Measurements from ENCODE around the gene MYL5. TPM values are rescaled to one million over a fixed set of nuclear protein-coding genes. Genes with fewer than 3 reads are reported as not detected.

MYL5 gene
- total RNA-seq, 4 donors from 2014 or later = 4.6 to 9.9 TPM; not detected in 2

- no peak overlapping the region for H3K27ac ChIP-seq
- H3K4me3 ChIP-seq = no peak overlapping the region
- no peak for DNase-seq
- intact Hi-C loops (cut with DNase I; ENCODE audit: low total_unique reads) = no loop called here
- no peaks in the 10 kb centered on the region for H3K36me3 ChIP-seq
- no peaks in the 10 kb centered on the region for H3K9me3 ChIP-seq
- H3K4me1 ChIP-seq = peaks cover 0 to 12% of the 10 kb centered on the region in 2 donors
- no peaks in the 10 kb centered on the region for H3K27me3 ChIP-seq
- TF ChIP-seq CTCF (IDR thresholded peaks at IDR 0.05) (no peak), POLR2A (IDR thresholded peaks at IDR 0.05) (no peak)
Observed at GRCh38 chr4:678331-679103, 4.2 kb downstream of the MYL5 start.

- no peaks in the 10 kb centered on the region for H3K27me3 ChIP-seq
Observed at GRCh38 chr4:679104-679481, 4.8 kb downstream of the MYL5 start.

GRCh38 chr4:679629-680028, 5.3 kb downstream of the MYL5 start:
- no peaks in the 10 kb centered on the region for H3K27me3 ChIP-seq
- DNase-seq = no peak
- intact Hi-C loops (cut with DNase I; ENCODE audit: low total_unique reads) = no loop called here

More at GRCh38 chr4:679104-679481, 4.8 kb downstream of the MYL5 start:
- intact Hi-C loops (cut with DNase I; ENCODE audit: low total_unique reads) = no loop called here
- H3K9me3 ChIP-seq = no peaks in the 10 kb centered on the region
- DNase-seq = no peak
- TF ChIP-seq POLR2A (IDR thresholded peaks at IDR 0.05) (no peak), CTCF (IDR thresholded peaks at IDR 0.05) (no peak)
- H3K4me1 ChIP-seq = peaks cover 0 to 12% of the 10 kb centered on the region in 2 donors
- no peaks in the 10 kb centered on the region for H3K36me3 ChIP-seq
- H3K27ac ChIP-seq = no peak overlapping the region
- no peak overlapping the region for H3K4me3 ChIP-seq

GRCh38 chr4:680091-680490, 5.7 kb downstream of the MYL5 start:
- no peak overlapping the region for H3K4me3 ChIP-seq
- H3K36me3 ChIP-seq = no peaks in the 10 kb centered on the region
- intact Hi-C loops (cut with DNase I; ENCODE audit: low total_unique reads) = no loop called here
- H3K27ac ChIP-seq = no peak overlapping the region
- no peak for DNase-seq
- H3K9me3 ChIP-seq = no peaks in the 10 kb centered on the region
- no peak for TF ChIP-seq POLR2A (IDR thresholded peaks at IDR 0.05)
- TF ChIP-seq CTCF (IDR thresholded peaks at IDR 0.05) = no peak
- H3K4me1 ChIP-seq = peaks cover 0 to 9% of the 10 kb centered on the region in 2 donors
- H3K27me3 ChIP-seq = no peaks in the 10 kb centered on the region

More at GRCh38 chr4:679629-680028, 5.3 kb downstream of the MYL5 start:
- H3K4me3 ChIP-seq = no peak overlapping the region
- no peaks in the 10 kb centered on the region for H3K9me3 ChIP-seq
- H3K36me3 ChIP-seq = no peaks in the 10 kb centered on the region
- peaks cover 0 to 12% of the 10 kb centered on the region in 2 donors for H3K4me1 ChIP-seq
- no peak for TF ChIP-seq CTCF (IDR thresholded peaks at IDR 0.05)
- TF ChIP-seq POLR2A (IDR thresholded peaks at IDR 0.05) = no peak
- H3K27ac ChIP-seq = no peak overlapping the region

- no peak for TF ChIP-seq POLR2A (IDR thresholded peaks at IDR 0.05)
- no peak for TF ChIP-seq CTCF (IDR thresholded peaks at IDR 0.05)
- intact Hi-C loops (cut with DNase I; ENCODE audit: low total_unique reads) = no loop called here
- Histone ChIP-seq H3K36me3 (no peaks in the 10 kb centered on the region), H3K4me3 (peak overlapping the region in 1 of 2 donors; percentile 39), H3K27ac (no peak overlapping the region), H3K4me1 (peaks cover 0 to 6% of the 10 kb centered on the region in 2 donors), H3K9me3 (no peaks in the 10 kb centered on the region), H3K27me3 (no peaks in the 10 kb centered on the region)
- no peak for DNase-seq
Observed at GRCh38 chr4:680551-680927, 6.2 kb downstream of the MYL5 start.
